Measurements from ENCODE around the gene NHLRC1. TPM values are rescaled to one million over a fixed set of nuclear protein-coding genes. Genes with fewer than 3 reads are reported as not detected.
A peak's percentile ranks its signal among the peaks of the same experiment; 100 is the strongest.

Gene NHLRC1
- total and polyA plus RNA-seq, 2 of the 13 experiments (the other 11 are each of a cell fraction or from before 2014, with no cell fraction given), result 0.04 to 0.11 TPM

- TF ChIP-seq GFI1 (CRISPR knock-in tag; IDR thresholded peaks at IDR 0.05; ENCODE audit: borderline replicate concordance), result no peak
- no peak for TF ChIP-seq PTBP1 (IDR thresholded peaks at IDR 0.05; ENCODE audit: low read depth, low read length, poor library complexity, severe bottlenecking)
- no peak for TF ChIP-seq THRA (CRISPR knock-in tag; IDR thresholded peaks at IDR 0.05; ENCODE audit: borderline replicate concordance)
- peak; percentile 58; the same call in 1 of the 2 replicates for TF ChIP-seq ZNF788 (CRISPR knock-in tag; IDR thresholded peaks at IDR 0.05; ENCODE audit: borderline replicate concordance)
- no peak for TF ChIP-seq HIC2 (CRISPR knock-in tag; IDR thresholded peaks at IDR 0.05; ENCODE audit: low read depth)
- TF ChIP-seq PAXIP1 (CRISPR knock-in tag; conservative IDR thresholded peaks at IDR 0.05), result peak; percentile 3; the same call in 1 of the 2 replicates
- no peak for TF ChIP-seq IRX3 (CRISPR knock-in tag; IDR thresholded peaks at IDR 0.05; ENCODE audit: borderline replicate concordance, low read depth)
- TF ChIP-seq ZNF816 (CRISPR knock-in tag; IDR thresholded peaks at IDR 0.05; ENCODE audit: borderline replicate concordance), result 0 out of 2 replicates have a peak, but pooled peaks have one; percentile 21
- TF ChIP-seq ZNF607 (CRISPR knock-in tag; IDR thresholded peaks at IDR 0.05; ENCODE audit: borderline replicate concordance), result 0 out of 2 replicates have a peak, but pooled peaks have one; percentile 69
- peak; percentile 50; the same call in 1 of the 2 replicates for TF ChIP-seq ZNF414 (CRISPR knock-in tag; IDR thresholded peaks at IDR 0.05)
- TF ChIP-seq CEBPB (IDR thresholded peaks at IDR 0.05; ENCODE audit: borderline replicate concordance, low read depth, low read length), result no peak
- no peak for TF ChIP-seq JARID2 (CRISPR knock-in tag; IDR thresholded peaks at IDR 0.05; ENCODE audit: insufficient replicate concordance)
- TF ChIP-seq SRSF9 (IDR thresholded peaks at IDR 0.05; ENCODE audit: borderline replicate concordance, insufficient read depth, low read depth, low read length, poor library complexity, severe bottlenecking), result no peak
Measured at GRCh38 chr6:18154507-18155149, 32.2 kb upstream of the NHLRC1 start, which contains the start of gene TPMT (continued).
